GM12875 (cell line): ENCODE data around the gene SLC23A1.
A peak's percentile ranks its signal among the peaks of the same experiment; 100 is the strongest.
"Not testable (repeated sequence)": the region's sequence is repeated elsewhere in the genome, so short reads cannot be mapped to it uniquely, and the experiment has no call there.

Experiments
- H3K4me3 ChIP-seq: one replicate; pipeline ENCODE4 v1.5.1; 2011; ENCODE audit warnings: low read depth, low read length, control low read depth
- CTCF ChIP-seq: IDR thresholded peaks from 2 replicates; pipeline ENCODE4 v1.5.1; 2011; ENCODE audit warnings: low read depth, mild to moderate bottlenecking, control low read depth, inconsistent platforms, low read length, moderate library complexity, borderline replicate concordance; ENCODE audit not compliant: insufficient read depth

Gene SLC23A1

DNA sequence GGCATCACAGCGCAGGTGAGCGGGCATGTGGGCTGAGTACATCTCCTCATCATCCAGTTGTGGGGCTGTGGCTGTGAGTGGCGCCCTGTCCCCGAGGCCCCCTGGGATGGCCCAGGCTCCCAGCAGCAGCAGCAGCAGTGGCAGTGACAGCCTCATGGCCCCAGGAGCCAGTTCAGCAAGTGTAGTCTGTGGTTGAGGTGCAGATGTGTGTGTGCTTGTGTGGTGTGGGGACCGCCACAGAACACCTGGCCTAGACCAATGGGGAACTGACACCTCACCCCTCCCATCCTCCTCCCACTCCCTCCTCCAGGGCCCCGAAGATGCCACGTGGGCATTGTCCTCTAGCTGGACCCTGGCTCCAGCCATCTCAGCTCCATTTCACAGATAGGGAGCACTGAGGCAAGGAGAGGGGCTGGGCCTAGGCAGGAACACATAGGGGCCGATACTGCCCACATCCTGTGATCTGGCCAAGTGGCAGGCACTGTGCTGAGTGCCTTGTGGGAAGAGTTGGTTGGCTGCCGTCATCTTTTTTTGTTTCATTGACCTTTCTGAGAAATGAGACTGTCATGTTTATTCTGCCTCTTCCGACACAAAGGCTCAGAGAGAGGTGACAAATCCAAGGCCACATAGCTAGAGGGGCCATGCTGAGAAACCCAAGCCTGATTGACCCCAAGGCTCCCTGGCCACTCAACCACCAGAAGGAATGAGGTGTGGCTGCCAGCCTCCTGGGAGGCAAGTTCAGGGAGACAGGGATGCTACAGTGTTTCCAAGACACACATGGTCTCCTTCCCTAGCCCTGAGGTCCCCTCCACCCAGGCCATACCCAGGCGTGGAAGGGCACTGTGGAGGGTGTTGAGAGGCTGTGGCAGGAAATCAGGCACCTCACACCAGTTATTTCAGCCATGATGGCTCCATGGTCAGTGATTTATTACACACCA is 6.9 kb upstream of the SLC23A1 start, which contains the start of gene MZB1:
Gene MZB1, minus strand, starts transcription at position 213 of the 938 bp plus-strand sequence. Its CDS starts 57 bp downstream, at position 156.
- H3K4me3 ChIP-seq, result peak within 1 kb of the TSS; percentile 84
- no peak for TF ChIP-seq CTCF

DNA sequence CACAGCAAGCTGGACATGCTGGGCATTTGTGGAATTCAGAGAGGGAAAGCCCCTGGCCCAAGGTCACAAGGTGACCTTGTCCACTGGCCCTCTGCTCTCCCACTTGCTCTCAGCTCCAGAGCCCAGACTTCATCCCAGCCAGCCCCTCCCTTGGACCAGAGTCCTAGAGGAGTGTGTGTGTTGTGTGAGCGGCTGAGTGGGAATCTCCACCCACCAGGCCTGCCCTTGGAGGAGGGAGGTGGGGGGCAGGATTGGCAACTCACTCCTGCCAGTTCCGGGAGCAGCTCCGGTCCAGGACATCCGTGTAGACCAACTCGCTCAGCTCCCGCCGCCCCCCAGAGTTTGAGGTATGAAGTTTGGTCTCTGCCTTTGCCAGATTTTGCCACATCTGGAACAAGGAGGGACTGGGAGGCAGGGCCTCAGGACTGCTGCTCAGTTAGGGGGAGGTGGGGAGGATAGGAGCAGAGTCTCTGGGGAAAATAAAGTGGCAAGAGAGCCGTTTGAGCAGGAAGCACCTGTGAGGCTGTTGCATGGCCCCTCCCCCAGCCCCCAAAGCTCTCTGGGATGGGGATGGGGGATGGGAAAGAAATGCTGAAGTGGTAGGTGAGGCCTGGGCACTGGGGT is 5.2 kb upstream of the SLC23A1 start:
- TF ChIP-seq CTCF, result no peak
- peak overlapping the region; percentile 84 for H3K4me3 ChIP-seq

DNA sequence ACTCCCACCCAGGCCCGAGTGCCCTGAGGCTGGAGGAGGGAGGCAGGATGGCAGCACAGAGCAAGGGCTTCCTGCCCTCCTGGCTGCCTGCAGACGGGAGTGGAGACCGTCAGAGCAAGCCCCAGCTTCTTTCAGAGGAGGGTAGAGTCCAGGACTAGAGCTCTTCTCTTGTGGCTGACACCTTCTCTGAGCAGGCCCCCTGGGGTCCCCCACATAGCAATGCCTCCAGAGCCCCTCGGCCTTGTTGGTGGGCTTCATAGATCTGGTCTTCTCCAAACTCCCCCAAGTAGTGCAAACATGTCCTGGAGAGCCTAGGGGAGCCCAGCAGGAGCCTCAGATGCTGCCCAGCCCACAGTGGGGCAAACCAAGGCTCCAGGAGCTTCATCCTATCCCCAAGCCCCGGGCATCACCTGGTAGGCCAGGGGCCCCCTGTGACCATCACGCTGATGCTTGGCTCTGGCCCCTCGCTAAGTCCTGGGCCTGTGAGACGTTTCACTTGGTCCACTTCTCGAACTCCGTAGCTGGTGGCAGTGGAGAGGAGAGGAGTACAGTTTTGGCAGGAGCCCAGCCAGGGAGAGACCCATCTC is 4.6 kb upstream of the SLC23A1 start:
- H3K4me3 ChIP-seq, result peak overlapping the region; percentile 84
- TF ChIP-seq CTCF, result no peak

DNA sequence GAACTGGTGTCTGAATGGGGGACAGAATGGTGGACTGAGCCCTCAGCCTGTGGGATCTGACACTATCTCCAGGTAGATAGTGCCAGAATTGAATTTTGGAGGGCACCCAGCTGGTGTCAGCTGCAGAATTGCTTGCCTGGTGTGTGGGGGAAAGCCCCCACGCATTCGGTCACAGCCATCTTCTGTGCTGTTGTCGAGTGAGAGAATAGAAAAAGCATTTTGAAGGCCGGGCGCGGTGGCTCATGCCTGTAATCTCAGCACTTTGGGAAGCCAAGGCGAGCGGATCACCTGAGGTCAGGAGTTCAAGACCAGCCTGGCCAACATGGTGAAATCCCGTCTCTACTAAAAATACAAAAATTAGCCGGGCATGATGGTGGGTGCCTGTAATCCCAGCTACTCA is 3.9 kb upstream of the SLC23A1 start:
- not testable (repeated sequence) for H3K4me3 ChIP-seq

GRCh38 chr5:139386050-139386438 is 2.9 kb upstream of the SLC23A1 start:
- no peak for TF ChIP-seq CTCF
- H3K4me3 ChIP-seq, result no peak overlapping the region

- no peak for TF ChIP-seq CTCF
- H3K4me3 ChIP-seq, result no peak overlapping the region
These were observed 2.3 kb upstream of the SLC23A1 start for GRCh38 chr5:139385061-139386049.

GRCh38 chr5:139384591-139385051 is 1.5 kb upstream of the SLC23A1 start:
- no peak overlapping the region for H3K4me3 ChIP-seq
- no peak for TF ChIP-seq CTCF
